H1 (cell line): ENCODE data around the gene EPHB1.

ENCODE experiments used
- CBX8 ChIP-seq: fragments of 300-800, 300-1000 bp; sonication (generic); IDR thresholded peaks from 2 replicates; pipeline ENCODE4 v1.7.1; 2016; ENCODE audit warnings: low read depth, low read length, borderline replicate concordance
- CREB1 ChIP-seq: IDR thresholded peaks from 2 replicates; pipeline ENCODE4 v1.6.1; 2012; ENCODE audit warnings: inconsistent platforms
- CTBP2 ChIP-seq: IDR thresholded peaks from 2 replicates; pipeline ENCODE4 v1.7.0; 2011; ENCODE audit warnings: borderline replicate concordance, mild to moderate bottlenecking, moderate library complexity, mixed read lengths, low read length; ENCODE audit not compliant: insufficient read depth, insufficient read length
- CTCF ChIP-seq, 3 experiments: IDR thresholded peaks; 1 replicate in 2 of 3; 2 replicates in 1 of 3; pipeline versions ENCODE4 v1.5.1 to v1.6.1; 2011; ENCODE audit warnings: low read length in 3 of 3, mild to moderate bottlenecking in 3 of 3, inconsistent platforms in 2 of 3, low read depth in 1 of 3, moderate library complexity in 1 of 3; ENCODE audit not compliant: insufficient read depth in 1 of 3; ENCODE audit errors: control extremely low read depth in 1 of 3
- EP300 ChIP-seq, 2 experiments: IDR thresholded peaks; 1 replicate in 1 of 2; 2 replicates in 1 of 2; pipeline ENCODE4 v1.6.1; 2011 to 2012; ENCODE audit warnings: low read depth in 2 of 2, low read length in 2 of 2, mild to moderate bottlenecking in 2 of 2, borderline replicate concordance in 1 of 2, inconsistent platforms in 1 of 2, moderate library complexity in 1 of 2
- GABPA ChIP-seq: IDR thresholded peaks from 2 replicates; pipeline ENCODE4 v1.6.1; 2011; ENCODE audit warnings: mild to moderate bottlenecking, low read length, moderate library complexity, borderline replicate concordance; ENCODE audit not compliant: insufficient read depth
- HDAC6 ChIP-seq: IDR thresholded peaks from one replicate; pipeline ENCODE4 v1.7.1; 2012; ENCODE audit warnings: low read depth, mild to moderate bottlenecking, inconsistent platforms, low read length, moderate library complexity
- JUND ChIP-seq: IDR thresholded peaks from 2 replicates; pipeline ENCODE4 v1.6.1; 2011; ENCODE audit warnings: mild to moderate bottlenecking, improper control_type of control experiment, low read length
- MAX ChIP-seq: IDR thresholded peaks from 2 replicates; pipeline ENCODE4 v1.6.1; 2012; ENCODE audit warnings: inconsistent platforms
- NRF1 ChIP-seq: IDR thresholded peaks from 2 replicates; pipeline ENCODE4 v1.6.1; 2011; ENCODE audit warnings: mild to moderate bottlenecking, low read depth, low read length, improper control_type of control experiment
- POLR2AphosphoS5 ChIP-seq: IDR thresholded peaks from 2 replicates; pipeline ENCODE4 v1.6.1; 2011; ENCODE audit warnings: low read depth, low read length
- RAD21 ChIP-seq, 2 experiments: IDR thresholded peaks in 1 of 2; conservative IDR thresholded peaks in 1 of 2; 2 replicates each; pipeline ENCODE4 v1.6.1; 2011; ENCODE audit warnings: low read depth in 2 of 2, low read length in 2 of 2, improper control_type of control experiment in 1 of 2, inconsistent platforms in 1 of 2, mild to moderate bottlenecking in 1 of 2, moderate library complexity in 1 of 2
- RXRA ChIP-seq: IDR thresholded peaks from 2 replicates; pipeline ENCODE4 v1.6.1; 2011; ENCODE audit warnings: low read depth, mild to moderate bottlenecking, low read length, moderate library complexity; ENCODE audit not compliant: insufficient read depth
- USF2 ChIP-seq: IDR thresholded peaks from 2 replicates; pipeline ENCODE4 v1.6.1; 2011; ENCODE audit warnings: low read length, improper control_type of control experiment

GRCh38 chr3:135014566-135014965, 219.5 kb downstream of the EPHB1 start:
- TF ChIP-seq CTCF (IDR thresholded peaks at IDR 0.05; ENCODE audit: control extremely low read depth in 1 of 3, insufficient read depth in 1 of 3, low read depth in 1 of 3, low read length in 3 of 3) (no peak), GABPA (no peak), USF2 (no peak), MAX (0 out of 2 replicates have a peak, but pooled peaks have one; percentile 35), POLR2AphosphoS5 (no peak), RXRA (no peak), CTBP2 (no peak), NRF1 (no peak), CBX8 (no peak), RAD21 (IDR thresholded peaks at IDR 0.05 in 1 of 2, conservative IDR thresholded peaks at IDR 0.05 in 1 of 2; ENCODE audit: low read depth in 2 of 2, low read length in 2 of 2) (no peak), HDAC6 (no peak), JUND (no peak), EP300 (IDR thresholded peaks at IDR 0.05; ENCODE audit: borderline replicate concordance in 1 of 2, low read depth in 2 of 2, low read length in 2 of 2) (no peak), CREB1 (no peak)
